ENCODE data around the gene CROCC2. TPM values are rescaled to one million over a fixed set of nuclear protein-coding genes. Genes with fewer than 3 reads are reported as not detected.

Gene CROCC2
- polyA plus RNA-seq, 1 donor (not counting 4 experiments of a cell fraction or from before 2014, with no cell fraction given): not detected

- Histone ChIP-seq H4K20me1 (ENCODE audit: control insufficient read depth, extremely low read depth, insufficient read depth, low read length) (no peaks in the 10 kb centered on the region), H3K9me3 (ENCODE audit: control insufficient read depth, low read depth, low read length) (no peaks in the 10 kb centered on the region), H3K4me3 (ENCODE audit: control insufficient read depth in 2 of 3, extremely low read depth in 1 of 3, insufficient read depth in 2 of 3, low read depth in 1 of 3, low read length in 3 of 3) (no peak overlapping the region), H3K4me1 (ENCODE audit: control insufficient read depth, extremely low read depth, insufficient read depth, low read length) (no peaks in the 10 kb centered on the region), H3K79me2 (ENCODE audit: control insufficient read depth, insufficient read depth, low read length) (no peaks in the 10 kb centered on the region), H3K36me3 (ENCODE audit: control insufficient read depth in 2 of 2, extremely low read depth in 1 of 2, insufficient read depth in 2 of 2, low read length in 2 of 2) (no peaks in the 10 kb centered on the region), H2AFZ (ENCODE audit: control insufficient read depth, low read length) (no peak overlapping the region), H3K4me2 (ENCODE audit: control insufficient read depth, extremely low read depth, insufficient read depth, low read depth, low read length) (no peak overlapping the region), H3K9me1 (ENCODE audit: control insufficient read depth, extremely low read depth, insufficient read depth, low read length) (no peaks in the 10 kb centered on the region), H3K9ac (ENCODE audit: control insufficient read depth, extremely low read depth, insufficient read depth, low read length) (no peak overlapping the region), H3K27me3 (ENCODE audit: control insufficient read depth, extremely low read depth, insufficient read depth, low read length) (peaks cover 37% of the 10 kb centered on the region), H3K27ac (ENCODE audit: control insufficient read depth, insufficient read depth, low read length) (no peak overlapping the region)
- no peak for FAIRE-seq
- TF ChIP-seq EZH2 (IDR thresholded peaks at IDR 0.05; ENCODE audit: low read length) (no peak), CTCF (optimal IDR thresholded peaks at IDR 0.05 in 1 of 3, IDR thresholded peaks at IDR 0.05 in 1 of 3, conservative IDR thresholded peaks at IDR 0.05 in 1 of 3; ENCODE audit: extremely low read depth in 1 of 3, insufficient read depth in 2 of 3, low read length in 3 of 3) (no peak)
- no peak for DNase-seq (ENCODE audit: low read depth, low spot score)
- dilution Hi-C loops (cut with MboI; ENCODE audit: extremely low pct_ligation_motif_present, low sequenced_read_pairs): no loop called here
Observed at GRCh38 chr2:240952496-240953246, 46.5 kb downstream of the CROCC2 start.

- Histone ChIP-seq H2AFZ (ENCODE audit: control insufficient read depth, low read length) (no peak overlapping the region), H3K9me3 (ENCODE audit: control insufficient read depth, low read depth, low read length) (no peaks in the 10 kb centered on the region), H3K36me3 (ENCODE audit: control insufficient read depth in 2 of 2, extremely low read depth in 1 of 2, insufficient read depth in 2 of 2, low read length in 2 of 2) (no peaks in the 10 kb centered on the region), H3K4me2 (ENCODE audit: control insufficient read depth, extremely low read depth, insufficient read depth, low read depth, low read length) (no peak overlapping the region), H3K4me1 (ENCODE audit: control insufficient read depth, extremely low read depth, insufficient read depth, low read length) (no peaks in the 10 kb centered on the region), H3K27ac (ENCODE audit: control insufficient read depth, insufficient read depth, low read length) (no peak overlapping the region), H3K79me2 (ENCODE audit: control insufficient read depth, insufficient read depth, low read length) (no peaks in the 10 kb centered on the region), H3K9ac (ENCODE audit: control insufficient read depth, extremely low read depth, insufficient read depth, low read length) (no peak overlapping the region), H4K20me1 (ENCODE audit: control insufficient read depth, extremely low read depth, insufficient read depth, low read length) (no peaks in the 10 kb centered on the region), H3K27me3 (ENCODE audit: control insufficient read depth, extremely low read depth, insufficient read depth, low read length) (peaks cover 38% of the 10 kb centered on the region), H3K9me1 (ENCODE audit: control insufficient read depth, extremely low read depth, insufficient read depth, low read length) (no peaks in the 10 kb centered on the region), H3K4me3 (ENCODE audit: control insufficient read depth in 2 of 3, extremely low read depth in 1 of 3, insufficient read depth in 2 of 3, low read depth in 1 of 3, low read length in 3 of 3) (no peak overlapping the region)
- no peak for FAIRE-seq
- no peak for DNase-seq (ENCODE audit: low read depth, low spot score)
- no peak for TF ChIP-seq CTCF (optimal IDR thresholded peaks at IDR 0.05 in 1 of 3, IDR thresholded peaks at IDR 0.05 in 1 of 3, conservative IDR thresholded peaks at IDR 0.05 in 1 of 3; ENCODE audit: extremely low read depth in 1 of 3, insufficient read depth in 2 of 3, low read length in 3 of 3)
- TF ChIP-seq EZH2 (IDR thresholded peaks at IDR 0.05; ENCODE audit: low read length): no peak
- dilution Hi-C loops (cut with MboI; ENCODE audit: extremely low pct_ligation_motif_present, low sequenced_read_pairs): no loop called here
Observed at GRCh38 chr2:240953426-240954410, 47.6 kb downstream of the CROCC2 start.

Data from keratinocyte (primary cell).